HG03060 (cell line): ENCODE measurements around the gene MUS81.
"Not testable (repeated sequence)": the region's sequence is repeated elsewhere in the genome, so short reads cannot be mapped to it uniquely, and the experiment has no call there.

Experiments used
- ATAC-seq: cut with Tn5 transposase; IDR thresholded peaks from one replicate; pipeline ENCODE4 v1.9.1; 2021; ENCODE audit warnings: low read depth, moderate number of reproducible peaks; ENCODE audit not compliant: unreplicated experiment

Gene MUS81

GRCh38 chr11:65888163-65888814 lies 28.1 kb downstream of the MUS81 start, which contains the start of gene FIBP:
Gene FIBP, minus strand, starts transcription at chr11:65888471. Its CDS starts 53 bp downstream, at chr11:65888418.
- ATAC-seq: no peak

GRCh38 chr11:65890324-65891218 lies 30.3 kb downstream of the MUS81 start, which contains the start of gene CCDC85B:
Gene CCDC85B, plus strand, starts transcription at chr11:65890673. Its CDS starts 111 bp downstream, at chr11:65890784.
- ATAC-seq: no peak

DNA sequence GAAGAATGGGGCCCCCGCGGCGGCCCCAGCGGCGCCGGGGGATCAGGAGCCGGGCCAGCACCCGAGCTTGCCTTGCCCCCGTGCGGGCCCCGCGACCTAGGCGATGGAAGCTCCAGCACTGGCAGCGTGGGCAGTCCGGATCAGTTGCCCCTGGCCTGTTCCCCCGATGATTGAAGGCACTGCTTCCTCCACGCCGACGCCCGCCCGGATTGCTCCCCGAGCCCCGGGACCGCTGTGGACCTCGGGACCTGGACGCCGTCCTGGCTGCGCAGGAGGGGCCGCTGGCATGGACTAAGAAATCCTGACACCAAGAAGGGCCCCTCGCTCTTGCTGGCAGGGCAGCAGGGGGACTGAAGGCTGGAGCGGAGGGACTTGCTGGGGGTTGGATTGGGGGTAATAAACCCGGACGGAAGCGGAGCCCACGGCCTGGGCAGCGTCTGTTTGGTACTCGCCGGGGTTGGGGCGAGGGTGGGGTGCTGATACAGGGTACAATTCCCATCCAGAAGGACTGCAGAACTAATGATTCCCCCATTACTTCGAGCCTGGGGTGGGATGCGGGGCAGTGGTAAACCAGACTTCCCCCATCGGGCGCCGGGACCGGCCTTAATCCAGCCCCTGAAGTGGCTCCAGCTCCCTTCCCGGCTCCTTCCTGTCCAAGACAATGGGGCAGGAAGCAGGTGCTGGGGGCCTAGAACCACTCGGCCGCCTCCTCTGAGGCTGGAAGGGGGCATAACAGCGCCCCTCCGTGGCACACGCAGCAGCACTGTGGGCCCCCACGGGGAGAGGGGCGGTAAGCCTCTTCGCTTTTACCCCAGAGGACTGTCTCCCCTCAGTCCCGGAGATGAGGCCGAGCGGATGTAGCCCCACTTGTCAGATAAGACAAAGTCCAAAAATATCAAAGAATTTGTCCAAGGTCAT lies 31.2 kb downstream of the MUS81 start:
- no peak for ATAC-seq

GRCh38 chr11:65892137-65892540 lies 31.9 kb downstream of the MUS81 start:
- ATAC-seq: not testable (repeated sequence)

DNA sequence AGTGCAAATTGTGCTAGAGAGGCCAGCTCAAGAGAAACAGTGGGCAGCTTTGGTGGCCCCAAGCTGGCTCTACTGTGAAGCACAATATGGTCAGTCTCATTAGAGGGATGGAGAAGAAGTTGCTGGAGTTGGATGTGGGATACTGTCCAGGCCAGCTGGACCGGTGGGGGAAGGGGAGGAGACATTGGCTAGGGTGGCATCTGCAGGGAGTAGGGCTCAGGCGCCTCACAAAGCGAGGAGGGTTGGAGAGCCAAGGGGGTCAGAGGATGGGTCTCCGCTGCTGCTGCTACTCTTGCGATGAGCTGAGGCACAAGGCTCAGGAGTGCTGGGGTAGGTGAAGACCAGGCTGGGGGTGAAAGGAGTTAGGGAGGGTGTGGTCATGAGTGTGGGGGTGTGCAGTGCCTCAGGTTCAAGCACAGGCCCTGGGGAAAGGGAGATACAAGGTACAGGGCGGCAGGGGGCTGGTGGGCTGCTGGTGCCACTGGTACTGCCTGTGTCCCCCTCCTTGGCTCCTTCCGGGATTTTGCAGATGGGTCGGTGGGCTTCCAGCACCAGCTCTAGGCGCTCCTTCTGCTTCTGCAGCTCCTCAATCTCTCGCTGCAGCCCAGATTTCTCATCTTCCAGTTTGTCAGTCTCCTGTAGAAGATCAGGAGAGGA lies 32.6 kb downstream of the MUS81 start:
- no peak for ATAC-seq

DNA sequence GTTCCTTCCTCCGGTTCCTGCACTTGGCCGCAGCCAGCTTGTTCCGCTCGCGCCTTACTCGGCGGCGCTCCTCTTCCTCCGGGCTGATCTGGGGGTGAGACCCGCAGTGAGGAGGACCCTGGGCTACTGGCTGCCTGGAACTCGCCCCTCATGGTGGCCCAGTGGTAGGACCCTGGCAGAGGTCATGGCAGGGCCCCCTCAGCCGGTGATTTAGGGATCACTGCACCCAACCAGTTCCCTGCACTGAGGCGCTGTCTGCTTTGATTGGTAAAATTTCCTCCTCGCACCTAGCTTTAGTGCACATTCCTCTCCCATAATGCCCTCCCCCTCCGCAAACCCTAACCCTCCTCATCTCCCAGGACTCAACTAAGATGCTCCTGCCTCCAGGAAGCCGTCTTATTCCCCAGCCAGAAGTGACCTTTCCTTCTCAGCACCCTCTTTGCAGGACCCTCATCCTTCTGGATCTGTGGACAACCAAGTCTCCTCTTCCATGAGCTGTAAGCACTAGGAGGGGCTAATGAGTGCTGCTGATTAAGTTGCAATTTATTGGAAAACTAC lies 33.9 kb downstream of the MUS81 start:
- ATAC-seq: no peak

DNA sequence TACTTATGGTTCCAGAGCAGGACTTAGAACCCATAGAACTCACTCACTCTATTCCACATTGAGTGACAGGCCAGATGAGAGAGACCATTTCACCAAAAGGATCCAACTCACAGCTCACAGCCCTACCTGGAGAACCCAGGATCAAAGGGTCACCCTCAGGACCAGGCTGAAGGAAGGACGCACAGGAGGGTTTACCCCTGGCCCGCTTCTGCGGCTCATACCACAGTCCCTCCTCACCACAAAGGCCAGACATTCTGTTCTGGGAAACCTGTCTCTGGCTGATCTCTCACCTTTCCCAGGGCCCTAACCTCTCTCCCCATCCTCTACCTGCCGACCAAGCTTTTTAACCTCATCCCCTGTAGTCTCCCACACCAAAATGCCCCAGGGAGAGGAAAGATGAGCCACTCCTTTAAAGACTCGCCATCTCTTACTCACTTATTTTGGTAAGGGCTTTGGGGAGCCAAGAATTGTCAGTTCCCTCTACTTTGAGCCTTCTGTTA lies 35.3 kb downstream of the MUS81 start:
- ATAC-seq: no peak

DNA sequence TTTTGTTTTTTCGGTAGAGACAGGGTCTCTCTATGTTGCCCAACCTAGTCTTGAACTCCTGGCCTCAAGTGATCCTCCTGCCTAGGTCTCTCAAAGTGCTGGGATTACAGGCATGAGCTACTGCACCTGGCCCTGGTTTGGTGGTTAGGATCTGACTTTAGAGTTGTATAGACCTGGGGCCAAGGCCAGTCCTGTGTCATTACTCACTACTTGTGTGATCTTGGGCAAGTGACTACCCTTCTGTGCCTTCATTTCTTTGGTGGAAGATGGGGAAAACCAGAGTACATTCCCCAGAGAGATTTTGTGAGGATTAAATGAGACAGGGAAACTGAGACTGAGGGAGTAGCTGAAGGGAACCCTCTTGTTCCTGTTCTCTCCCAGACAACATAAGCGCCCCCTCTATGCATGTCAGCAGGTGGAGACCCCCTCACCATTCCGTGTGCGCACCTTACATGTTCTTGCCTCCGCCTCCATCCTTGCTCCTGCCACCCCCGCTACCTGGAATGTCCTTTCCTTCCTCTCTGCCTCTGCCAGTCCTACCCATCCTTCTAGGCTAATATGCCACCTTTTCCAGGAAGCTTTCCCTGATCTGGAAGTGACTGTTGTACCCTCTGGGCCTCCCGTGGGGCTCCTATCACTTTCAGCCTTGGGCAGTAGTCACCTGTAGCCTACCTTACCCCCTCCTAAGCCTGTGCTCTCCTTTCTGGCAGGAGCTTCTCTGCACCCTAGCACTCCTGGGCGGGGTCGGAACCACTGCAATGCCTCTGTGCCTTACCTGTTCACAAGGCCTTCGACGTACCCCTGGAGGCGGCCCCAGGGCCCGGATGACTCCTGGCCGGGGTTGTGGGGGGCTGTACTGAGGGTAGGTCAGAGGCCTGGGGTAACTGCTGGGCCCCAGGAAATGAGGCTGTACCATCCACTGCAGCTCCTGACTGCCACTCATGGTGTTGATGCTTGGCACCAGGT lies 36.1 kb downstream of the MUS81 start:
- ATAC-seq: no peak

- no peak for ATAC-seq
Observed at GRCh38 chr11:65897020-65897471, 36.8 kb downstream of the MUS81 start.

DNA sequence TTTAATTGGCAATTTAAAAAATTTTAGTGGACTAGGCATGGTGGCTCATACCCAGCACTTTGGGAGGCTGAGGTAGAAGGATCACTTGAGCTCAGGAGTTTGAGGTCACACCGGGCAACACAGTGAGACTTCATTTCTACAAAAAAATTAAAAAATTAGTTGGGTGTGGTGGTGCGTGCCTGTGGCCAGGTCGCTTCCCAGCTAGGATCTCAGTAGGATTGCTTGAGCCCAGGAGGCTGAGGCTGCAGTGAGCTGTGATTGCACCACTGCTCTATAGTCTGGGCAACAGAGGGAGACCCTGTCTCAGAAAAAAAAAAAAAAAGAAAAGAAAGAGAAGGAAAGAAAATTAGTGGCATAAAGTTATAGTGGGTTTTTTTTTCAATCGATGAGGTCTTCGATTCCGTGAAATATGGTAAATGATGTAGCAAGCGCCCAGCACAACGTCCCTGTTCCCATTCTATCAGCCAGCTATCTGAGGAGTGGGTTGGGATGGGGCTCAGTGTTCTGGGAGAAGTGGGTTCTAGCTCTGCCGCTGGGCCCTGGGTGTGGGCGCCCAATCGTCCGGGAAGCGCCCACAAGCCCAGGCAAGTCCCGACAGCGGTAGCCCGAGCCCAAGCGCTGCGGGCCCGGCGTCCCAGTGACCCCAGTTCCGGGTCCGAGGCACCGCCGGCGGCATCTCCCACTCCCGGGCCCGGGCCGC lies 38.6 kb downstream of the MUS81 start:
- no peak for ATAC-seq

DNA sequence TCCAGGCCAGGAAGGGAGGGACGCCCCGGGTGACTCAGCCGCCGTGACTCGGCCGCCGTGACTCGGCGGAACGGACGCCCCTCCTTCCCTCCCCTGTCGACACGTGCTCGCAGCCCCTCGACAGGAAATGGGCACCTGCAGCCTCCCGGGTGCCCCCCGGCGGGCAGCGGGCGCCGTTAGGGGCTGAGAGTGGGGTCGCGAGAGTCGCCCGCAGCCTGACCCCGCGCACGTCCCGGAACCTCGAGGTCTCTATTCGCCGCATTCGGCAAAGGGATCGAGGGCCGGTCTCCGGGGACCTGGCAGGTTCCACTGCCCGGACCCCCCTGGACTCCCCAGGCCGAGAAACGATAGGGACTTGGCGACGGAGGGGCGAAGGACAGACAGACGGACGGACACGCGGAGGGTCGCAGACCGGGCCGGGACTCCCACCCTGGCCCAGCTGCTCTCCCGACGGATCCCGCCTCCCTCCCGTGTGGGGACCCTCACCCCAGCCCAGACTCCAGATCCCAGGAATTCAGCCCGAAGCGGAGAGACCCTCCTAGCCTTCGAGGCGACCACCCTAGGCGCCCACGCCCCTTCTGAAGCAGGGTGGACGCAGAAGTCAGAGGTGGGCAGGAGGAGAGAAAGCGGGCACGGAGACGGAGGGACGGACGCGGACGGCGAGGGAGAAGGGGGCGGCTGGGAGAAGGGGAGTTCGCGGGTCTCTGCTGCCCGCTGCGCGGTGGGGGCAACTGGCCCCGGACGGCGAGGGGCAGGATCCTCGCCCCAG lies 39.3 kb downstream of the MUS81 start:
- ATAC-seq: no peak

GRCh38 chr11:65900125-65900898 lies 40.1 kb downstream of the MUS81 start, which contains the start of gene FOSL1:
Gene FOSL1, minus strand, starts transcription at chr11:65900388. Its CDS starts 49 bp downstream, at chr11:65900339.
- peak; percentile 39 for ATAC-seq

GRCh38 chr11:65900899-65901180 lies 40.6 kb downstream of the MUS81 start:
- ATAC-seq: no peak

GRCh38 chr11:65903068-65903481 lies 42.8 kb downstream of the MUS81 start:
- no peak for ATAC-seq

DNA sequence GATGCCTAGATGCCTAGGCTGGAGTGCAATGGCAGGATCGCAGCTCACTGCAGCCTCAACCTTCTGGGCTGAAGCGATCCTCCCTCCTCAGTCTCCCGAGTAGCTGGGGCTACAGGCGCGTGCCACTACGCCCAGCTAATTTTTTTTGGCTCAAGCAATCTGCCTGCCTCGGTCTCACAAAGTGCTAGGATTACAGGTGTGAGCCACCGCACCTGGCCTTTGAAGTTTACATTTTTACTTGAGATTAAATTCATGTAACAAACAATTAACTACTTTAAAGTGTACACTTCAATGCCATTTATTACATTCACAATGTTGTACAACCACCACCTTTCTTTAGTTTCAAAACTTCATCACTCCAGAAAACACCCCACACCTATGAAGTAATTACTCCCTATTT lies 43.5 kb downstream of the MUS81 start:
- ATAC-seq: no peak

GRCh38 chr11:65906602-65907001 lies 46.4 kb downstream of the MUS81 start:
- ATAC-seq: no peak
